Cardiac muscle cell (in vitro differentiated cells and primary cell): ENCODE data around the gene ADK. TPM values are rescaled to one million over a fixed set of nuclear protein-coding genes. Genes with fewer than 3 reads are reported as not detected.

Source experiments
- DNase-seq, 2 donors: peaks; one replicate each; pipeline versions ENCODE4 v3.0.0 to v3.0.0-alpha.2; 2010 to 2017; ENCODE audit warnings: low read depth in 1 of 2, low spot score in 1 of 2
- H3K27ac ChIP-seq: fragments of 200-600 bp; sonication (generic); 2 replicates; pipeline ENCODE4 v1.5.1; 2016
- H3K27me3 ChIP-seq: fragments of 200-600 bp; sonication (generic); 2 replicates; pipeline ENCODE4 v1.6.0; 2016; ENCODE audit warnings: control low read depth
- H3K36me3 ChIP-seq: fragments of 200-600 bp; sonication (generic); 2 replicates; pipeline ENCODE4 v1.5.1; 2016; ENCODE audit warnings: control low read depth
- H3K4me1 ChIP-seq: fragments of 200-600 bp; sonication (generic); 2 replicates; pipeline ENCODE4 v1.8.1; 2017; ENCODE audit warnings: low read depth, mild to moderate bottlenecking, mixed run types
- H3K4me3 ChIP-seq: fragments of 200-600 bp; sonication (generic); 2 replicates; pipeline ENCODE4 v1.5.1; 2016; ENCODE audit warnings: mild to moderate bottlenecking
- H3K9me3 ChIP-seq: fragments of 200-600 bp; sonication (generic); 2 replicates; pipeline ENCODE4 v1.5.1; 2017; ENCODE audit warnings: low read depth, mild to moderate bottlenecking, control low read depth
- polyA plus RNA-seq: library from polyadenylated mRNA; unstranded; fragments of >200 nt; fragmentation: Nextera tagmentation; extraction: Ambion mirVana; gene quantifications from 2 replicates; pipeline ENCODE4 v1.2.1, GENCODE V29; 2016
- total RNA-seq: library from RNA; depleted of rRNA; stranded (reverse); fragments of >200 nt; gene quantifications from 2 replicates; pipeline ENCODE4 v1.2.3, GENCODE V29; 2016
- TF ChIP-seq, protein P1 (sequence below): IDR thresholded peaks from 2 replicates; pipeline ENCODE4 v1.5.1; 2012; ENCODE audit warnings: low read depth, mild to moderate bottlenecking, low read length

Gene ADK
- total and polyA plus RNA-seq, 2 experiments from 2014 or later = 24.8 to 57.4 TPM

DNA sequence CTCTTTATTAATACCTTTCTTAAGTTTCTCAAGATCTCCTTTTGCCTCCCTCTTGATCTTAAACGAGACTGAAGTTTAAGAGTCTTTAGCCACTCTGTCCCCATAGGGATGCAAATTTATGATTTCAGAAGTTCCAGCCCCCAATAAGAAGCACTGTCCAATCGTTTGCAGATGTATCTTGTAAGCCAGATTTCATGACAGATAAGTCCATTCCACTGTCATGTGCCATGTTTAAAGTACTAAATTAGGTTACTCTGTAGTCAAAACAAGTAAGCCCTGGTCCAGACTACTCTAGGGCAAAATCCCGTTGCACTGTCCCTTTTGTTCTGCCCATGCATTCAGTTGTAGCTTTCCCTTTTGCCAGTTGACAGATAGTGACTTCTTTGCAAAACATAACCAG lies 518.2 kb downstream of the ADK start:
- Histone ChIP-seq H3K4me1 (no peaks in the 10 kb centered on the region), H3K9me3 (no peaks in the 10 kb centered on the region), H3K4me3 (no peak overlapping the region), H3K27me3 (no peaks in the 10 kb centered on the region), H3K36me3 (no peaks in the 10 kb centered on the region), H3K27ac (no peak overlapping the region)
- TF ChIP-seq, protein P1, sequence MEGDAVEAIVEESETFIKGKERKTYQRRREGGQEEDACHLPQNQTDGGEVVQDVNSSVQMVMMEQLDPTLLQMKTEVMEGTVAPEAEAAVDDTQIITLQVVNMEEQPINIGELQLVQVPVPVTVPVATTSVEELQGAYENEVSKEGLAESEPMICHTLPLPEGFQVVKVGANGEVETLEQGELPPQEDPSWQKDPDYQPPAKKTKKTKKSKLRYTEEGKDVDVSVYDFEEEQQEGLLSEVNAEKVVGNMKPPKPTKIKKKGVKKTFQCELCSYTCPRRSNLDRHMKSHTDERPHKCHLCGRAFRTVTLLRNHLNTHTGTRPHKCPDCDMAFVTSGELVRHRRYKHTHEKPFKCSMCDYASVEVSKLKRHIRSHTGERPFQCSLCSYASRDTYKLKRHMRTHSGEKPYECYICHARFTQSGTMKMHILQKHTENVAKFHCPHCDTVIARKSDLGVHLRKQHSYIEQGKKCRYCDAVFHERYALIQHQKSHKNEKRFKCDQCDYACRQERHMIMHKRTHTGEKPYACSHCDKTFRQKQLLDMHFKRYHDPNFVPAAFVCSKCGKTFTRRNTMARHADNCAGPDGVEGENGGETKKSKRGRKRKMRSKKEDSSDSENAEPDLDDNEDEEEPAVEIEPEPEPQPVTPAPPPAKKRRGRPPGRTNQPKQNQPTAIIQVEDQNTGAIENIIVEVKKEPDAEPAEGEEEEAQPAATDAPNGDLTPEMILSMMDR = no peak
- no peak for DNase-seq

DNA sequence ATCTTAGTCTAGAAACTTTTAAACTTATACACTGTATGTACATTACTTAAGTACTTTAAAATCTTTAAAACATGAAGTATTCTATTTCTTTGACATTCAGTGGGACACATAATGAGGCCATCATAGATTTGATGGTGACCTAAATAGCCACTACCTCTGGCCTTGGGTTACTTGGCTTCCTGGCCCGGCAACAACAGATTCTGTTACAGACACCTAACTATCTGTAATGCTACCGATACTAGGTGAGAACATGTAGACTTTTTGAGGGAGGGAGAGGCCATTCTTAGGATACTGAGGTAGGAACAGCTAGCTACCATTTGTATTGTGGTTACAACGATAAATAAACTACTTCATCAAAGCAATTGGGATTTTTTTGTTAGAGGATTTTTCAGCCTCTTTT lies 520.7 kb downstream of the ADK start:
- TF ChIP-seq, protein P1 = no peak
- Histone ChIP-seq H3K27ac (no peak overlapping the region), H3K4me3 (no peak overlapping the region), H3K27me3 (no peaks in the 10 kb centered on the region), H3K9me3 (no peaks in the 10 kb centered on the region), H3K4me1 (peaks cover 6% of the 10 kb centered on the region), H3K36me3 (no peaks in the 10 kb centered on the region)
- DNase-seq = no peak

DNA sequence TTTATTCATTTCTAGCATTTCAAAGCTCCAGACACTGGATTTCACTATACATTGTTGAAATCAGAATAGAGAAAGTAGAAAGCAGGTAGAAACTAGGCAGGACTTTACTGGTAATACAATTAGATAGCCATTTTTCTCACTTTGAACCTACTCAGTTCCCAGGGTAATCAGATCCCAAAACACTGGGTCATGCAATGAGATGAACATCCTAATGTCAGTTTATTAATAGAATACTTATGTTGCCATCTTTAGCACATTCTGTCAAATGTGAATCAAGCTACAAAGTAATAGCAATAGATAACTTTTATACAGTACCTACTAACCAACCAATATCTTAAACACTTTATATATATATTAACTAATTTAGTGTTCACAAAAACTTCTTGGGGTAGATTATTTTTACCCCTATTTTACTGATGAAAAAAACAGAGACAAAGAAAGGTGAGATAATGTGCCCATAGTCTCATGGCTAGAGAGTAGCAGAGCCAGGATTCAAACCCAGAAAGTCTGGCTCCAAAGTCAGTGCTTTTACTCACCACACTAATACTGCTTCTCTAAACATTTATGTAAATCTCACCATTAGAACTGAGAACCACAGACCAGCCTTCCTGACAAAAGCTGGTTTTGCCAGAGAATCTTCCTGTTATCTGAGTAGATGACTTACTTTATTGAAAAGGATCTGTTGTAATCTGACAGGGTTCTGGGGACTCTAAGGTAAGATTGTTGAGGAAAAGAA lies 521.6 kb downstream of the ADK start:
- Histone ChIP-seq H3K27ac (no peak overlapping the region), H3K36me3 (no peaks in the 10 kb centered on the region), H3K4me3 (no peak overlapping the region), H3K9me3 (no peaks in the 10 kb centered on the region), H3K27me3 (no peaks in the 10 kb centered on the region), H3K4me1 (peaks cover 6% of the 10 kb centered on the region)
- TF ChIP-seq, protein P1 = no peak
- no peak for DNase-seq

DNA sequence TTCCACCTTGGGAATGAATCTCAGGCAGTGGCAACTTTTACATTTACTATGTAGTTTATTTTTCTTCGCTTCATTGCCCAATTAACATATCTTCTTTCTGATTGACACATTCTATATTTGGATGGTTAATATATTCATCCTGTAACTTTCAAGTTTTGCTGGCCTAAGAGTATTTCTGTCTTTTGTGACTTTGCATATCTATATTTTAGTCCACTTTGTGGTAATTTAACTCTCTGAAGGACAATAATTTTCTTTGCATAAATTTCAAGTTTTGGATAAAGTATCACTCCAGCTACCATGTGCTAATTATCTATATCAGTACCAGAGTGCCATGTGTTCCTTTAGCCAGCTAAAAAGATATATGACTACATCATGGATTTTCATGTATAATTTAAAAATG lies 523.9 kb downstream of the ADK start:
- Histone ChIP-seq H3K4me1 (peaks cover 12% of the 10 kb centered on the region), H3K9me3 (no peaks in the 10 kb centered on the region), H3K27ac (no peak overlapping the region), H3K36me3 (no peaks in the 10 kb centered on the region), H3K4me3 (no peak overlapping the region), H3K27me3 (no peaks in the 10 kb centered on the region)
- no peak for DNase-seq
- TF ChIP-seq, protein P1 = no peak

DNA sequence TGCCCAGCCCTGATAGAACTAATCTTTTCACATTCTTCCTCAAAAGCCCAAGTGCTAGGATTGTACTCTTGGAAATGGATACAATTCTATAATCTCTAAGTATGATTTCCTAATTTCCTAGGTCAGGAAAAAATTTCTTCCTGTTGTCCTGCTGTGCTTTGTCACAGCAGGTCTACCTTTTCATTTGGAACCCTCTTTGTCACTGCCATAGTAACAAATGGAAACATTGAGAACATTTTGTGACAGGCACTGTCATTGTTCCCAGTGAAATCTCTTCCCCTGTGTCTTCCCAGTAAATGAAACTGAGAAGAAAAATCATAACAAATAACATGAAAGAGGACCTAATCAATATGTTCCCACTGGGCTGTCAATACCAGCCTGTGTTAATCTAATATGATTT lies 524.5 kb downstream of the ADK start:
- TF ChIP-seq, protein P1 = no peak
- Histone ChIP-seq H3K4me1 (peaks cover 12% of the 10 kb centered on the region), H3K36me3 (no peaks in the 10 kb centered on the region), H3K27me3 (no peaks in the 10 kb centered on the region), H3K4me3 (no peak overlapping the region), H3K9me3 (no peaks in the 10 kb centered on the region), H3K27ac (no peak overlapping the region)
- DNase-seq = no peak
